Activated CD4-positive, CD25-positive, alpha-beta regulatory T cell treated with anti-CD3 and anti-CD28 coated beads, Interleukin-2, amount 50 U/mL, for 16 hours (primary cell): ENCODE results near the gene AHR.

Experiments used
- DNase-seq: peaks from one replicate; pipeline ENCODE4 v3.0.0-alpha.2; 2020; ENCODE audit warnings: low read depth, low spot score

AHR gene

GRCh38 chr7:17304926-17305325, 6.5 kb downstream of the AHR start:
- no peak for DNase-seq

DNA sequence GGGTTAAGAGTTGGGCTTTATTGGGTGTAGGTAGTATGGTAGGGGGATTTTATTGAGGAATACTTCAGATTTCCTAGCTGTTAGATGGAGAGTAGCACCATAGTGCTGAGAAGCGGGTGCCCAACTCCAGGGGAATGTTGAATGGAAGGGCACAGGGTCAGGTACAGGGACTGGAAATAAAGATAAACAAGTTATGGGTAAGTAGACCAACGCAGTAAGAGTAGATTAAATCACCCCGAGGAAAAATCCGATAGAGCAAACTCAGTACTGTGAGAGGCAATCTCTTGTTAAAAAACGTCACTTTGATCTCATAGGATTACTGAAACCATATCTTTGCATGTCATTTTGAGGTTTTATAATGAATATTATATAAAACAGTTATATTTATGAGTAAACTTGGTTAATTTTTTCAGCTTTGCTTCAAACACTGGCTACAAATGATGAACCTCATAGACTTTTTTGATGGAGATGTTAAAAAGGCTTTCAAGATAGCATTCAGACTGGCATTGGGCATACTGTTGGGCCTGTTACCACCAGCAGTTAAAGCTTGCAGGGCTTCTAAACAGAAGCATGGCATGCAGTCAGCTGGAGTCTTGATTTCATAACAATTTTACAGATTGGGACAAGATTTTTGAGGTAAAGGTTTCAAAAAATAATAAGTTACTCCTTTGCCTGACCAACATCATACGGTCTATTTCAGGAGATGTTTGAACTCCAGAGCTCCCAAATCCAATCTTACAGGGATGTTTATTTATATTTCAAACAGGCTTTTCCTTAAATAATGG, 7.1 kb downstream of the AHR start:
- no peak for DNase-seq

DNA sequence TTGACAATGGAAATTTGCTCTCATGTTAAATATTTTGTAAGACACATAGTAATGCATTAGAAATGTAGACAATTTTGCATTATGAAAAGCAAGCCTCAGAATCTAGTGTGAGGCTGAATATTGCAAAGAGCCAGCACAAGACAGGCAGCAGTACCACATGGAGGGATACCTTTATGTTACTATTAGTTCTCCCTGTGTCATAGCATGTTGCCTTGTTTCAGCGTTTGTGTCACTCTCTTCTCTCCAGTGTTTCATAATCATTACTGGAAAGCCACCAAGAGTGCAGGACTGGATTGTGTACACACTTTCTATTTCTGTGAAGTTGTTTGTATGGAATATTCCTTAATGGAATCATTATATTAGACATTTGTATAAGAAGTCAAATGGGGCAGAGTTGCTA, 8.5 kb downstream of the AHR start:
- DNase-seq = no peak

GRCh38 chr7:17307558-17307957, 9.1 kb downstream of the AHR start:
- DNase-seq = no peak

GRCh38 chr7:17307969-17308648, 9.7 kb downstream of the AHR start:
- DNase-seq = no peak

- no peak for DNase-seq
Measured at GRCh38 chr7:17311194-17311593, 12.7 kb downstream of the AHR start.

GRCh38 chr7:17311952-17312351, 13.5 kb downstream of the AHR start:
- DNase-seq = no peak

DNA sequence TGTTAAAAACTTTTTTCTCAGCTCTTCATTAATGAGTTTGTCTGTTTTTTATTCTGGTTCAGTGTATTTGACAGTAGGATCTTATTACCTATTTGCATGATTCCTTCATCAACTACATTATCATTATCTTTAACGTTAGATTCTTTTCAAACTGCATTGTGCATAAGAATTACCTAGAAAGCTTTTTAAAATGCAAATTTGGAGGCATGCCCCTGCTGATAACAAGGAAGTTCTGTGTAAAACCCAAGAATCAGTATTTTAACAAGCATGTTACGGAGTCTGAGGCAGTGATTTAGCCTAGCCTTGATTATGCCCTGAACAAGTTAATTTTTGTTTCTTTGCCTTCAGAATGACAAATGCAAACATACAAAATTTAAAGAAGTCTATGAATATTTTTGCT, 14.2 kb downstream of the AHR start:
- DNase-seq = no peak

GRCh38 chr7:17313194-17313593, 14.7 kb downstream of the AHR start:
- no peak for DNase-seq

DNA sequence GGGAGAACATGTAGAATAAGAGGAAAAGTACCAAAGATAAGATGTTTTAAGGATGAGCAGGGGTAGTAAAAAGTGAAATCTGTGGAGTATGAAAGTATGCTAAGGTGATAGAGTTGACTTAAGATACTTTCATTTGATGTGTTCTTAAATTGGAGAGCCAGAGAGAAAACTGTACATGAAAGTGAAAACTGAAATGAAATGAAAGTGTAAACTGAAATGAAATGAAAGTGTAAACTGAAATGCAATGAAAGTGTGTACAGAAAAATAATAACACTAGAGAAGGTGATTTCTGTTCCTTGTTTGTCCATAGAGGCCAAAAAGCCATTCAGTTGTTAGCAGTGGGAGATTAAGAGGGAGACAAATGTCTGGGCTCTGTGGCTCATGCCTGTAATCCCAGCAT, 17.5 kb downstream of the AHR start:
- DNase-seq = no peak

DNA sequence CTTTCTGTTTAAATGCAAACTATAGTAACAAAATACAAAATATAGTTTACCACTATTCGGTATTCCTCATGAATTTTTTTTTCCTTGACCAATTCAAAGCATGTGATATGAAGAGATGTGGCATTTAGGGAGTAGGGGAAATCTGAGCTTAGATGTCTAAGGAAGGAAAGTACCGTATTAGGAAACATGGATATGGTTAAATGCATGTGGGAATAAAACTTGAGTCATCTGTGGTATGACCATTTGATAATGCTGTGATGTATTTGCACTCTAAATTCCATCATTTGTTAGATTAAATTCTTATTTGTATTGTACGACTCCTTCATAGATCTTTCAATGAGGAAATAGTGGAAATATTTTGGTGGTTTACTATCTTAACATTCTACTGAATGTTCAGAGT, 19.7 kb downstream of the AHR start:
- no peak for DNase-seq

DNA sequence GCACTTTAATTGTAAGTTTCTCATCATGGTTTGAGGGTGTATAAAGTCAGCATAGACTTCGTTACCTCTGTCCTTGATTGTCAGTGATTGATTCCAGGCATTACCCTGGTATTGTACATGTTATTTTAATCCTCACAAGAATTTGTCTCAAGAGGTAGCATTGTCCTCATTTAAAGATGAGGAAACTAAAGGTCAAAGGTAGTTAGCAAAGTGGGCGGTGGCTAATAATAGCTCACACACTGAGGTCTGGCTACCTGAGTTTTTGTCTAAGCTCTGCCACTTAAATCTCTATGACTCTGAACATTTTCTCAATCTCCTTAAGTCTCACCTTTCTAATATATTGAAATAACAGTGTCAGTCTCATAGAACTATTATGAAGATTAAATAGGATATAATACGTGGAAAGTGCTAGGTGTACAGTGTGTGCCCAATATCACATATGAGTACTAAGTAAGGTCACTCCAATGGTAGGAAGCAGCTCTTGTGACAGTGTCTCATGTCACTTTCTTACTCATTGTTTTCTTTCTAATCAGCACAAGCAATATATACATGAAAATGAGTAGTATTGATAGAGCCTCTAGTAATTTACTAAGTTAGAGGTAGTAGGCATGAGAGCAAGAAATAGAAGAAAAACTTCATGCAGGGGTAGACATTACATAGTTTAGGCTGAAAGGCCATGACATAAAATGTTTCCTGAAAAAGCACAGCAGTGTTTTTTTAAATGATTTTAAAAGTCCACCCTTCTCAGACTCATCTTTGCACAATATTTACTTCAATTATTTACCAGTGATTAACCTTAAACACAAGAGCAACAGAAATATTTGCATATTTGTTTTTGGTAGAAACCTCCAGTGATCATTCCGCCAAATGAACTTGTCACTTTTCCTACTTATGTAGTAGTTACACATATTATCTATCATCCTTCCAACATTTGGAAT, 21.0 kb downstream of the AHR start:
- no peak for DNase-seq

- no peak for DNase-seq
Measured at GRCh38 chr7:17320102-17320497, 21.6 kb downstream of the AHR start.

DNA sequence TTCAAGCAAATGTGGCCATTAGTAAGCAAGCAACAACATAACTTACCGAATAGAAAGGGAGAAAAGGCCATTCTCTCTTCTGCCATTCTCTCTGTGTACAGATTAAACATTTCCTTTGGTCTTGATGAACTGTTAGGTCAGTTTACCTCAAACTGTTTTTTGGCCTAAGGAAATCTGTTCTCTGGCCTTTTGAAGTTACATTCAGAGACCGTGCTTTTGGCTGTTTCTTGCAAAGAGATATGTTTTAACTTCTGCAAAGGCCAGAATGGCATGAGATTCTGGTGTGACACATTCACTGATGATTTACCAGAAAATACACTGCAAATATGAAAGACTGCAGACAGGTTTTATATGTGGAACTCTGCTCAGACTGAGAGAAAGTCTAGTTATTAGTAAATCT, 22.2 kb downstream of the AHR start:
- no peak for DNase-seq

DNA sequence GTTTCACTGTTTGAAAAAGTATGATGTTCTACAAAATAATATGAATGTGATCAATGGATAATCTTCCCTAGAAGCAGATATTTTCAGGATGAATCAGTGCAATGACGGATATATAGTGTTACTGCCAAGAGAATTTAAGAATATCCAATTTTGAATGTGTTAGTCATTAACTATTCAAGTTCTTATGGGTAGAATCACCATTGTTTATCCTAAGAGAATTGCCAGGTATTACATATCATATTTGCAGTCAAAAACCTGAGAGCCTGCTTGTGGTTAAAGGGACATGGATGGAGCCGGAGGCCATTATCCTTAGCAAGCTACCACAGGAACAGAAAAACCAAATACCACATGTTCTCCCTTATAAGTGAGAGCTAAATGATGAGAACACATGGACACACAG, 26.9 kb downstream of the AHR start:
- DNase-seq = no peak

DNA sequence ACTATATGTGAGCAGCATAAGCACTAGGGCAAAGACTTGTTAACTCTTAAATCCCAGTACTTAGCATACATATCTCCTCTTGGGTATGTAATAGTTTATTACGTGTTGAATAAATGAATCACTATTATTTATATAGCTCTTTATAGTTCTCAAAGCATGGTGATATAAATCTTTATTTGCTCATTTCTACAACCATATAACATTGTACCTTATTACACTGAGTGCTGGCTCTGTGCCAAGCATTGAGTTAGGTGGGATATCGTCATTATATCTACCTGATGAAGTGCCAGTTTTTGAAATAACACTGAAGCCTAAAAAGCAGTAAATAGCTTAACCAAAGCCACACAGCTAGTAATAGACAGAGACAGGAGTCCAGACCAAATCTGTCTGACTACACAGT, 27.9 kb downstream of the AHR start:
- DNase-seq = no peak

DNA sequence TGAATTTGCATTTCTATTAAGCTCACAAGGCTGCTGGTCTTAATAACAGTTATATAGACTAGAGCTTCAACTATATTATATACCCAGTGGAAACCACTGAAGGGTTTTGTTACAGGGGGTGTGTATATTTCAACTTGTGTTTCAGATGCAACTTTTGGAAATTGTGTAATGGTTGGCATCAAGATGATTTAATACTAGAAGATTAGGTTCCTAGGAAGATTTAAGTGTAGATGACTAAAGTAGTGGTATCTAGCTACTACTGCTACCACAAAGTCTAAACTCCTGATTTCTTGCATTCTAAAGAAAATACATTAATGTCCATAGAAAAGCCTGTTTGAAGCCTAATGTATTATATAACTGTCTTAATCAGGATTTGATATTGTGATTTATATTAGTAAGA, 30.2 kb downstream of the AHR start:
- no peak for DNase-seq

GRCh38 chr7:17329440-17329839, 31.0 kb downstream of the AHR start:
- no peak for DNase-seq

DNA sequence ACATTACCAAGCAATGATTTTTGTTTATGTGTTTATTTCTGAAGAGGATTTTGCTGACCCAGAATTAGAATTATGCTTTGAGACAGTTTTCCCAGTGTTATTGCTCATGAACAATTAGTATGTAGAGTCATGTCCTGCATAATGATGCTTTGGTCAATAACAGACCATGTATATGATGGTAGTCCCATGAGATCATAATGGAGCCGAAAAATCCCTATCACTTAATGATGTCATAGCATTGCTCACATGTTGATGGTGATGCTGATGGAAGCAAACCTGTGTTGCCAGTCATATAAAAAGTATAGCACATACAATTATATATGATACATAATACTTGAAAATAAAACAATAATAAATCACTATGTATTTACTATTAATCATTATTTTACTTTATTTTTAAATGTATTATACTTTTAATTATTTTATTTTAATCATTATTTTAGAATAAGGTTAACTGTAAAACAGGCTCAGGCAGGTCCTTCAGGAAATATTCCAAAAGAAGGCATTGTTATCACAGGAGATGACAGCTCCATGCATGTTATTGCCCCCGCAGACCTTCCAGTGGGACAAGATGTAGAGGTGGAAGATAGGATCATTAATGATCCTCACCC, 33.5 kb downstream of the AHR start:
- no peak for DNase-seq

DNA sequence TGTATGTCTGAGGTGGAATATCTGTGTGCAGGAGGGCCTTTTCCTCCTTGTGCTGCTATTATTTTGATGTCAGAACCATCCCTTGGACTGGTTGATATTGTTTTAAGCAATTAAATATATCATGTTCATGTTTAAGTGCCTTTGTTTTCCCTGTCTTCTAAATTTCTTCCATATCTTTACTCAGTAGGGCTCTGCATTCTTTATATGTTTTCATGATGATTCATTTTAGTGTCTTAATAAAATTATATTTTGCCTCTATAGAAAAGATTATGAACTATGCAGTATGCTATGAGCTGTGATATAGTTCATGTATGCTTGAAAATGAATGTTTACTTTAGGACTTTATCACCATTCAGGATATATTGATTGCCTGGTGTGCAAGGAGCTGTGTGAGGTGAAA, 34.8 kb downstream of the AHR start:
- DNase-seq = no peak

DNA sequence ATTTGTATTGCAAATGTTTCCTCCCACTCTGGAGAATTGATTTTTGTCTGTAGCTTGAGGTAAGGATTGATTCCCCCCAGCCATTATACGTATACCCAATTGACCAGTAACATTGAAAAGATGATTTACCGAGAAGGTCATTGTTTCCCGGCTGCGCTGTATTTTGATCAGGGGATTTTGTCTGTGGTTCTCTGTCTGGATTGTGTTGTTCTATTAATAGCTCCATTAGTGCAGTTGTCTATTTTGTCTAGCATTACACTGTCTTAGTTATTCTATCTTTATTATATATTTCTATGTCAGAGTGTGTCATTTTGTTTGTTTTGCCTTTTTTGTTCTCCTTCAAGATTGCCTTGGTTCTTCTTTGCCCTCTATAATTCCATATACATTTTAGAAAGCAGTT, 37.7 kb downstream of the AHR start:
- no peak for DNase-seq

DNA sequence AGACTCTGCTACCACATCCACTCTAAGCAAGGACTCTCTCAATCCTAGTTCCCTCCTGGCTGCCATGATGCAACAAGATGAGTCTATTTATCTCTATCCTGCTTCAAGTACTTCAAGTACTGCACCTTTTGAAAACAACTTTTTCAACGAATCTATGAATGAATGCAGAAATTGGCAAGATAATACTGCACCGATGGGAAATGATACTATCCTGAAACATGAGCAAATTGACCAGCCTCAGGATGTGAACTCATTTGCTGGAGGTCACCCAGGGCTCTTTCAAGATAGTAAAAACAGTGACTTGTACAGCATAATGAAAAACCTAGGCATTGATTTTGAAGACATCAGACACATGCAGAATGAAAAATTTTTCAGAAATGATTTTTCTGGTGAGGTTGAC, 40.7 kb downstream of the AHR start:
- no peak for DNase-seq
